HG03280 (cell line): Measurements from ENCODE around the gene TBC1D22A.
"Not testable (repeated sequence)": the region's sequence is repeated elsewhere in the genome, so short reads cannot be mapped to it uniquely, and the experiment has no call there.

Source experiments
- ATAC-seq: cut with Tn5 transposase; IDR thresholded peaks from one replicate; pipeline ENCODE4 v1.9.1; 2021; ENCODE audit warnings: mild to moderate bottlenecking, moderate library complexity; ENCODE audit not compliant: unreplicated experiment

Gene TBC1D22A

GRCh38 chr22:47168900-47169800 is 406.7 kb downstream of the TBC1D22A start:
- no peak for ATAC-seq

- ATAC-seq, result no peak
Measured at GRCh38 chr22:47169801-47170140, 407.3 kb downstream of the TBC1D22A start.

GRCh38 chr22:47170511-47171440 is 408.3 kb downstream of the TBC1D22A start:
- not testable (repeated sequence) for ATAC-seq

- ATAC-seq, result no peak
Measured at GRCh38 chr22:47171441-47172221, 409.2 kb downstream of the TBC1D22A start.

- ATAC-seq, result no peak
Measured at GRCh38 chr22:47172771-47173534, 410.5 kb downstream of the TBC1D22A start.

GRCh38 chr22:47173535-47174021 is 411.1 kb downstream of the TBC1D22A start:
- ATAC-seq, result no peak

GRCh38 chr22:47174096-47174495 is 411.6 kb downstream of the TBC1D22A start:
- ATAC-seq, result no peak

GRCh38 chr22:47174671-47175112 is 412.2 kb downstream of the TBC1D22A start:
- no peak for ATAC-seq

- ATAC-seq, result no peak
Measured at GRCh38 chr22:47175151-47176025, 412.9 kb downstream of the TBC1D22A start.

- ATAC-seq, result no peak
Measured at GRCh38 chr22:47176026-47176389, 413.6 kb downstream of the TBC1D22A start.

- no peak for ATAC-seq
Measured at GRCh38 chr22:47176573-47177333, 414.3 kb downstream of the TBC1D22A start.

- ATAC-seq, result no peak
Measured at GRCh38 chr22:47177334-47177815, 414.9 kb downstream of the TBC1D22A start.

- ATAC-seq, result no peak
Measured at GRCh38 chr22:47178339-47178738, 415.9 kb downstream of the TBC1D22A start.

GRCh38 chr22:47180796-47181195 is 418.3 kb downstream of the TBC1D22A start:
- no peak for ATAC-seq

- no peak for ATAC-seq
Measured at GRCh38 chr22:47187176-47187957, 424.9 kb downstream of the TBC1D22A start.

- no peak for ATAC-seq
Measured at GRCh38 chr22:47188261-47189055, 426.0 kb downstream of the TBC1D22A start.
